NCI-H1694 treated with DMSO at 0.1 percent for 48 hours (cell line): ENCODE results near the gene FBXO15.

ENCODE experiments used
- DNase-seq: peaks from one replicate; lab custom pipeline; 2025; lab: John Stamatoyannopoulos, UW

FBXO15 gene

DNA sequence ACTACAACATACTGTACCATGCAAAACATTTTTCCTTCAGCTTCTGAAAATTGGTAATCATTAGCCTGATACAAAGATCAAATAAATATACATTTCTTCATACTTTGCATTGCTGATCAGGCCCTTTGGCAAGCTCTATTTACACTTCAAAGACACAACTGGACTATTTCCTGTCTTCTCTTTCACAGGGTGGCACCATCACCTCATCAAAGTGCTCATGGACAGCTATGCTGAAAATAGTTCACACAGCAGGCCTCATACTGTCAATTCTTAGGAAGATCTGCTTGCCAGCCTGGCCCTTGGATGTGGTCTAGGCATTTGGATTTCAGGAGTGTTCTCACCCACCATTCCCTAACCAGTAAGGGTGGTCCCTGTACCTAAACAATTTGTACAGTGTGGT, 33.9 kb downstream of the FBXO15 start:
- DNase-seq, result no peak

DNA sequence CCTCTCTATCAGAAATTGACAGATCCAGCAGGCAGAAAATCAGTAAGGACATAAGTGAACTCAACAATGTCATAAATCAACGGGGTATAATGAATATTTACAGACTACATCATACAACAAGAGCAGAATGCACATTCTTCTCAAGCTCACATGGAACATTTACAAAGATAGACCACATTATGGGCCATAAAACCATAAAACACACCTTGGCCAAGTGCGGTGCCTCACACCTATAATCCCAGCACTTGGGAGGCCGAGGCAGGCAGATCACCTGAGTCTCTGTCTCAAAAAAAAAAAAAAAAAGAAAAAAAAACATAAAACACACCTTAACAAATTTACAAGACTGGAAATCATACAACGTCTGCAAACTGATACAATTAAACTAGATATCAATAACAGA, 36.7 kb downstream of the FBXO15 start:
- no peak for DNase-seq

DNA sequence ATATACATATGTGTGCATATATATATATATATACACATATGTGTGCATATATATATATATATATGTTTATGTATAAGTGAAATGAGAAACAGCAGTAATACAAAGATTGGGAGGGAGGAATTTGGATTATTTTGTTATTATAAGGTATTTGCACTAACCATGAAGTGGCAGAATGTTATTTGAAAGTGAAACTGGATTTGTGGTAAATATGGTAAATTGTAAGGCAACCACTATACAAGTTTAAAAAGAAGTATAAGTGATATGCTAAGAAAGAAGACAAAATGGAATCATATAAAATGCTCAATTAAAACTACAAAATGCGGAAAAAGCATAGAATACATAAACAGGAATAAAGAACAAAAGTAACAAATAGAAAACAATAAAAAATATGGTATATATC, 37.5 kb downstream of the FBXO15 start:
- DNase-seq, result no peak

DNA sequence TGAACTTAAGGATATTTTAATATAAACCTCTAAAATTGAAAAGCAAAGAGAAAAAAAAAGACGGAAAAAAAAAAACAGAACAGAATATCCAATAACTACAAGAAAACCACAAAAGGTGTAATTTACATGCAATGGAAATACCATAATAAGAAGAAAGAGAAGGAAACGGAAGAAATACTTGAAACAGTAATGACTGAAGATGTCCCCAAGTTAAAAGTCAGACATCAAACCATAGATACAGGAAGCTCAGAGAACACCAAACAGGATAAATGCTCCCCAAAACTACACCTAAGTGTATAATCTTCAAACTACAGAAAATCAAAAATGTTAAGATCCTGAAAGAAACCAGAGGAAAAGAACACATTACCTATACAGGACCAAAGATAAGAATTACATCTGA, 39.2 kb downstream of the FBXO15 start:
- DNase-seq, result no peak

DNA sequence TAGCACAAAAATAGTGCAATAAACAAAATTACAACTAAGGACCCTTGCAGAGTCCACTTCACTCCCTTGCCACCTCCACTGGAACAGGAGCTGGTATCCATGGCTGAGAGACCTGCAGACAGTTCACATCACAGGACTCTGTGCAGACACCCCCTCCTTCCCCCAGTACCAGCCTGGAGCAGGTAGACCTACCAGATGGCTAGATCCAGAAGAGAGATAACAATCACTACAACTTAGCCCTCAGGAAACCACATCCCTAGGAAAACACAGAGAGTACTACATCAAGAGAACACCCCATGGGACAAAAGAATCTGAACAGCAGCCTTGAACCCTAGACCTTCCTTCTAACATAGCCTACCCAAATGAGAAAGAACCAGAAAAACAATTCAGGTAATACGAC, 49.8 kb downstream of the FBXO15 start:
- no peak for DNase-seq

DNA sequence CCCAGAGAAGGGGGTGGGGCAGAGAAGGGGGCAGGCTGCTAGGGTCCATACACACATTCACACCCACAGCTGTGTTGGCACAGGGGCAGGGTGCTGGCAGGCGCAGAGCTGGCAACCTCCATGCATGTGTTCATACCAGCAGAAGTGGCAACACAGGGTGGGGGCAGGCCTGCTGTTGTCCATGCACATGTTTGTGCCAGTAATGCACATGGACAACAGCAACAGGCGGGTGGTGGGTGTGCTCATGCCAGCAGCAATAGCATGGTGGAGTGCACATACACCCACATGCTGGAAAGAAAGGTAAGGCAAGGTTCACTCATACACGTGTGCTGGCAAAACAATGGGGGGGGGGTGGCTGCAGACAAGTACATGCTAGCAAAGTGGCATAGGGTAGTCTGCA, 54.7 kb downstream of the FBXO15 start:
- DNase-seq, result no peak

DNA sequence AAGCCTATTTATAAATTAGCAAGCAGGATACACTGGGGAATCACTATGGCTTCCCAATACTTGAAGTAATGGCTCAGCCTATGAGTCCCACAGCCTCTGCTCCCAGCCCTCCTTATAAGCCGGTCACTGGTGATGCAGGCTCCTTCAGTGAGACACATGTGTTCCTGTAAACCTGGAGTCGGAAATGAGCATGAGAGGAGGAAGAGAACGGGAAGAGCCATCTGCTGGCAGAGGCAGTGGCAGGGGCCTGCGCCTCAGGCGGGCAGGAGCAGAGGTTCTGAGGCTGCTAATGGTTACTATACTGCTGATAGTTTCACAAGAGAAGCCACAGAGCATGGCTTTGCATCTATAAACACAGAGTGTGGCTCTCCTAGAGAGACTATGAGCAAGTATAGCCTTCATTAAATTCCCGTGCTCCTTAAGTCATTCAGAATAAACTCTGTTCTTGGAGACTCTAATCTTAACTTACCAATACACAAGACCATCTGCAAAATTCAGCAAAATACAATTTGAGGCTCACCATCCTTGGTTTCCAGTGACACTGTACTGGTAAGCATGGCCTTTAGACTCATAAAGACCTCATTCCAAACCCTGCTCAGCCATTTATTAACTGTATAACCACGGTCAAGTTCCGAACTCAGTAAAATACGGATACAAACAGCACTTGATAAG, 63.3 kb downstream of the FBXO15 start:
- no peak for DNase-seq

DNA sequence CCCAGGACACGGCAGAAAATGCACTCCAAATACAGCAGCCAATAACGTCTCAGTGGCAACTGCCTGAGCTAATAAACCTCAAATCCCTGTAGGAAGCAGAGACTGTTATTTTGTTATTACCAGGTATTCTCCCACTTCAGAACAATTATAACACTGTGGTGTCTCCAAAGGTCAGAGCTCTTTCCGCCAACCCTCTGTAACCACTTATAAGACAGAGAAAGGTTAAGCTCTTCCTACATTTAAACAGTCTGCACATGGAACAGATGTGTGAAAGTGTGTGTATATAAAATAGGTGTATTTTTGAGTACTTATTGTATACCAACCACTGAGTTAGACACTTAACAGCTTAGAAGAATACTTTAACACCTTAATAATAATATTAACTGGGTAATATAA, 64.1 kb downstream of the FBXO15 start:
- no peak for DNase-seq

DNA sequence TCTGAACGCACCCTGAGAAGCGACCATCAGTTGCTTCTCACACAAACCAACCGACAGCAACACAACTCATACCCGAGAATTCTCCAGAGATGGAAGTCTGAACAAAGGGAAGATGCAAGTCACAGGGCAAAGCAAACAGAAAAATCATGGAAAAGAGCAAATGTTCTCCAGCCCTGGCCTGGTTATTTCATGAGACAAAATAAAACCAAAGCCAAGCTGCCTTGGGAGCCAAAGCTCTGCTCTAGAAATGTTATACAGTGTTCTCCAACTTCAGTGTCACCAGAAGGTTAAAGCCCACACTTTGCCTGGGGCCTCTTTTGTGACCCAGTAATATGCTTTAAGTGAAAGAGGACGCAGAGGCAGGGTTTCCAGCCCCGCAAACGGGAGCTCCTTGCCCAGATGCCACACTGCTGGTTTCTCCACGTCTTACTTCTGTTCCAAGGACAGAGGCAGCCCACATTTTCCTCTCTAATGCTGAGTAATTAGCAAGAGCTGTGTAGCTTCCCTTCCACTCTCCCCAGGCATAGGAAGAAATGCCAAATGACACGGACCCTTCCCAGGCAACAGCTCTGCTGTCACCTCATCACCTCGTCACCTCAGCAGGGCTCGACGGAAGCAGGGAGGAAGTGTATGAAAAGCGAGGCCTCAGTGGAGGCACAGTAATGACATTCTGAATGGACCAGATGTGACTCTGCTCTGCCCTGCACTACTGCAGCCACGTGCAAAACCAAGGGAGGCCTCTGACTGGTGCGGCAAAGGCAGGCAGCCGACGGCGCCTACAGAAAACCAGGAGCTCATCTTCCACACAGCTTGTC, 64.7 kb downstream of the FBXO15 start:
- DNase-seq, result no peak

DNA sequence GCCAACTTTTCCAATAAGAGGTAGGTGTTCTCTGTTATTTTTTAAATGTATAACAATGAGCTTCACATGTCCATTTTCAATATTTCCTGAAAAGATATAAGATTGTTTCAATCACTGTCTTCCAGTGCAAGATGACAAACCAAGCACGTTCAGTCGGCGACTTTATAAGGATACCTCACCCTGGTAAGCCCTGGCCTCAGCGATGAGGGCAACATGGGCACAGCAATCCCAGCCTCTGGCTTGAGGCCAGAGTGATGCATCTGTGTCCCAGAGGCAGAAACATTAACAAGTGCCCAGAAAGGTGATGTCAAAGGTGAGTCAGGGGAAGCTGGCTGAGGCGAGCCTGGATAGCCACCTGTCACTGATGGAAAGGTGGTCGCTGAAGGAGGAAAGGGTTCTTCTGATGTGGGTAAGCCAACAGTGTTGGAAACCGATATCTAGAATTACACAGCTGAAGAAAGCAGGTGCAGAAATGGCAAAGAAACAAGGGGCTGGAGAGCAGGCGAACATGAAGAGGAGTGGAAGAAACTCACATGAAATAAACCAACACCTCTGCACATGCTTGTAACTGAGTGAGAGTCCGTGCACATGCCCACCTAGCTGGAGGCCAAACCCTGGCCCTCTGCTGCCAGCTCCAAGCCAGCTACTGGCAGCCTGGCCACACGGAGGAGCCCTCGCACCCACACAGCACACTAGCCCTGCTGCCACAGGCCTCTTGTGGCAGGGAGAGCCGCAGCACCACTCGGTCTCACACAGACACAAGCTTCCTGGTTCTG, 65.5 kb downstream of the FBXO15 start:
- DNase-seq, result no peak

DNA sequence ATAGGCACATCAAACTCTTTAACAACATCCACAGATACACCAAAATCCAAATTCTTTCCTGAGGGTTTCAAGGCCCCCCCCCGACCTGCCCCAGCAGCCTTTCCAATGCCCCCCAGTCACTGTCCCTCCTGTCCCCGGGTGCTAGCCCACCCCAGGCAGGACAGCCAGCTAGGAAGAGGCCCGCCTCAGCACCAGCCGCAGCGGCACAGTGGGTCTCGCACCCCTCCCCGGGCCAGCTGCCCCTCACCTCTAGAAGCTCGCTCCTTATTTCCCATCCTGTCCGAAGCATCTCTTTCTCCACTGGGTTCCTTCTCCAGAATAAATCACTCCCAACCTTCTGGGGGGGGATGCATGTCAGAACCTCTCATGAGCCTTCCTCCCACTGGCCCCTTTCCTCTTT, 69.4 kb downstream of the FBXO15 start:
- no peak for DNase-seq

DNA sequence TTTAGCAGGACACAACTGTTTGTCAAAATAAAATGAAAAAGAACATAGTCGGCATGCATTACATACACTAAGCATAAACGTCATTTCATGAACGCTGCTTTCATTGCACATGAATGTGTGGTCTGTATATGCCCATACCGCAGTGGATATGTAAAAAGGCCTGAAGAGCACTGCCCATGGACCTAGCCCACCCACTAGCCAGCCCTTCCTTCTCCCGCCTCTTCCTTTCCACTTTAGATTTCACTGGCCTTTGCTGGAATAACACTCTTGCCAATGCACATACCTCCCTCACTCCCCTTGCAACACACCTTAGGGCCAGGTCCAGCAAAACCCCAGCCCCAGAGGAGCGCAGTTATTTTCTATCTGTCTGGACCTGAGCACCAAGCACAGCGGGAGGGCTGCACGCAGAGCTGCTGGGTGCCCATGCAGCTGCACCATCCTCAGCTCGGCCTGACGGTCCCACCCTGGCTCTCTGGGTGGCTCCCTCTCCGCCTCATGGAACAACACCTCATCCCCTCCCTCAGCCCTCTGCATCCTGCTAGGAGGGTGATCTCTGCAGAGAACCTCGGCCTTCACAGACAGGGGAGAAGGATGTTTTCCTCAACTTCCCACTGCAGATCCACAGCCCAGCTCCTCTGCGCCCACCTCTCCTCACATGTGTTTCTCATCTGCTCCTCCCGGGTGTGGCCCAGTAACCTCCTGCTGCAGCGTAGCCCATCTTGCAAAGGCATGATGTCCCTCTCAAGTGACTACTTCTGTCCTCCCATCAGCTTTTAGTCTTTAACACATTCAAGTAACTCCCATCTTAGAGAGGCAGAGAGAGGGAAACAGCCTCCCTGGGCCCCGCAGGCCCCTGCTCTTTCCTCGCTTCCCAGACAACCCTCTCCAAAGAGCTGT, 72.7 kb downstream of the FBXO15 start:
- no peak for DNase-seq

DNA sequence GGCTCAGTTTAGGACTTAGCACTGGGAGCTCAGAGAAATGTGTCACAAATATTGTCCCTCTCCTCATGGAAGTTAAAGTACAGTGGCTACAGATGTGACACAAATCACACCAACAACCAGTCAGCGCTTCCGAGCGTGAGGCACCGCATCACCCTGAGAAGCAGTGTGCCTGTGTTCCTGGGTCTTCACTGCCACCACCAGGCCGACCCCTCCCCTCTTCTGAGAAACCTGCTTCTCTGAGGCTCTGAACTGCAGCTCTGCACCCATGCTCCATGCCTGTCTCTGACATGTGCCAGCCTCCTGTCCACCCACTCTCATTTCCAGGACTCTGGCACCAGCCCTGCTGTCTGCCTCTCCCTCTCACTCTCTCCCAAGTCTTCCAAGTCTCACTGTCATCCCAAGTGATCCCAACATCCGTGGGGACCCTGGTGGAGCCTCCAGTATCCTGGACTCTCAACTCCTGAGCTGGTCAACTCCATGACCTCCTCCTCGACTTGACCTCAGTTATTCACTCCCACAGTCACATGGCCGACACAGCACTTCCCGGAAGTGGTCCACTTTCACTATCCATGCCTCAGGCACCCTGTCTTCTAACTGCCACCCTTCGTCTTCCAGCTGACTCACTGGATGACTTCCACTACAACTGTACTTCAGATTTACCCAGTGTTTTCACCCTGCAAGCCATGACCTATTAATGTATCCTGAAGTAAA, 73.5 kb downstream of the FBXO15 start:
- no peak for DNase-seq

DNA sequence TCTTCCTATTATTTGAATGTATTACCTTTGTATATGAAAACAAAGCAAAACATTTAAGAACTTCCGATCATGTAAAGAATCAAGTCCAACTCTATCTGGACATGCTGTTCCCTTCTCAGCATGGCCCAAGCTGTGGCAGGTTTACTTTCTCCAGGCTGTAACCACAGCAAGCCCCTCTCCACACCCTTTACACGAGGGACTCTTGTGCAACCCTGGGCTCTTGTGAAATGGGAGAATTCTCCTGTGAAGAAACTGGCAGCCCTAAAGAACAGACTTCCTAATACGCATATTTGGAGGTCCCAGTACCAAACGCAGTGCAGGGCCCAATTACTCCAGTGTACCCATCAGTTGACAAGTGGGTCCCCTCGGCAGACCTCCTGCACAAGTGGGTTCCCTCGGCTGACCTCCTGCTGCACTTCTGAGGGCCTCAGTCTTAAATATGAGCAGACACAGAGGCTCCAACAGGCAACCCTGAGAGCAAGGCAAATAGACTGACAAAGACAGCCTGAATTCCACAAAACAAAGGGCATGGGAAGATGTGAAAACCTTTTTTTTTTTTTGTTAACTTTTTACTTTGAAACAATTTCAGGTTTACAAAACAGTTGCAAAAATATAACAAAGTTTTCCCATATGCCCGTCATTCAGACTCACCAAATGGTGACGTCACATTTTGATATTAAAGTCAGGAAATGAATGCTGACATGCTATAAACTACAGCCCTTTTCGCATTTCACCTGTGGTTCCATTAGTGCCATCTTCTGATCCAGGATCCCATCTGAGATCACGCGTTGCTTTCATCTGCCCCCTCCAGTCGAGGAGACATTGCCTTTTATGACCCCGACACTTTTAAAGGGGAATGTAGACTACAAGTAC, 78.2 kb downstream of the FBXO15 start:
- no peak for DNase-seq

DNA sequence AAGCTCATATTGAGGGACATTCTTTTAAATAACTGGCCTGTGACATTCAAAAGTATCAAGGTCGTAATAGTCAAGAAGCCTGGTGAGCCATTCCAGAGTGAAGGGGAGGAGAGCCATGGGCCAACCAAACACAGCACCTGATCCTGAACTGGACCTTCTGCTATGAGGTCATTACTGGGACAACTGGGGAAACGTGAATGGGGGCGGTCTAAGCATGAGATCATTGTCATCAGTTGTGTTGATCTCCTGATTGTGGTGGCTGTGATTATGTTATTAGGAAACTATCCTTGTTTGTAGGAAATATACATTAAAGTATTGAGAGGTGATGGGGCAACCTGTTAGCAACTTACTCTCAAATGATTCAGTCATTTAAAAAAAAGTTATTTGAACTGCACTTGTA, 79.3 kb downstream of the FBXO15 start:
- no peak for DNase-seq

DNA sequence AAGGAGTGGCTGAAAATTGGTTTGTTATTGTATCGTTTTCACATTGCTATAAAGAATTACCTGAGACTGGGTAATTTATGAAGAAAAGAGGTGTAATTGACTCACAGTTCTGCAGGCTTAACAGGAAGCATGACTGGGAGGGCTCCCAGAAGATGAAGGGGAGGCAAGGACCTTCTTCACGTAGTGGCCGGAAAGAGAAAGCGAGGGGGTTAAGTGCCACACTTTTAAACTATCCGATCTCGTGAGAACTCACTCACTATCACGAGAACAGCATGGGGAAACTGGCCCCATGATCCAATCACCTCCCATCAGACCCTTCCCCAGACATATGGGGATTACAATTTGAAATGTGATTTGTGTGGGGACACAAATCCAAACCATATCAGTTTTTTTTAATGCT, 81.6 kb downstream of the FBXO15 start:
- DNase-seq, result no peak

DNA sequence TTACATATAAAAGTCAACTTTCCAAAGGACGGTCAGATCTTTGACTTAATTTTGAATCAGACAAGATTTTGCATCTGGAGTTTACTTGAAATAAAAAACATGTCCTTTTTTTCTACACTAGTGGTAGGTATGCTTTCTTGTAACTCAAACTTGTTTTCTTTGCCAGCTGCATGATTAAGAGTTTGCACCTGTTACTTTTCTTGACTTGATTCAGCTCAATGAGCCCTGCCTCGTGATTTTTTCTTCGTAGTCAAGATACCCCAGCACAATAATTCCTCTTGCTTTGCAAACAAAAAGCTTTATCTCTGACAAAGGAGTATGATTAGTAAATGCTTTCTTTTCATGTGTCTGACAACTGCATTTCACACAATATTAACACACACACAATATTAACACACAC, 82.3 kb downstream of the FBXO15 start:
- DNase-seq, result no peak

DNA sequence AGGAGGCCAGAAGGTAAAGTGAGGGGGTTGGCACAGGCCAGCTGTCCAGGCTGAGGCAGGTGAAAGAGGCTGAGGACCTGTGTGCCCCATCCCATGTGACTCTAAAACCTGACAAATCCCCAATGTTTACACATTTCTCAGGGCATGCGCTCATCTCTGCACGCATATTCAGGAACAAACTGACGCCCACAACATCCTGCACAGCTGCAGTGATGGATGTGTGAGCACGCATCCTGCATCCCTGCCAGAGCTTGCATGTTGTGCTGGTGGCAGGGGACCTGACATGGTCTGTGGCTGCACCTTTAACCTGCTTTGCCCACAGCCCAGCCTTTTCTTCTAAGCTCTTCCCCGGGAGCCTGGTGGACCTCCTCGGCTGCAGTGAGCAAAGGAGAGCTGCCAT, 83.1 kb downstream of the FBXO15 start:
- DNase-seq, result no peak

DNA sequence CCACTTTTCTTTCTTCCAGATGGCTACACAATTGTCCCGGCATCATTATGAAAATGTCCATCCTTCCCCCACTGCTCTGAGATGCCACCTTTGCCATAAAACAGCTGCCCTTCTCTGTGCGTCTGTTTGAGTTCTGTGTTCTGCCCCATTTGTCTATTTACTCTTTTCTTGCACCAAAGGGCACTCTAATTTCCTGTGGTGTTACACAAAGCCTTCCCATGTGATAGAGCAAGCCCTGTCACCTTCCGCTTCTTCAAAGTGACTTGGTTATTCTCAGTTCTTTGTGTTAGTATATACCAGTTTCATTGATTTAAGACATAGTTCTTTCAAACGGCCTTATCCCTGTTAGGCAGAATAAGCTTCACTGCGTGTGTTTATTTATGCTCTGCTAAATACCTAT, 84.1 kb downstream of the FBXO15 start:
- DNase-seq, result no peak

DNA sequence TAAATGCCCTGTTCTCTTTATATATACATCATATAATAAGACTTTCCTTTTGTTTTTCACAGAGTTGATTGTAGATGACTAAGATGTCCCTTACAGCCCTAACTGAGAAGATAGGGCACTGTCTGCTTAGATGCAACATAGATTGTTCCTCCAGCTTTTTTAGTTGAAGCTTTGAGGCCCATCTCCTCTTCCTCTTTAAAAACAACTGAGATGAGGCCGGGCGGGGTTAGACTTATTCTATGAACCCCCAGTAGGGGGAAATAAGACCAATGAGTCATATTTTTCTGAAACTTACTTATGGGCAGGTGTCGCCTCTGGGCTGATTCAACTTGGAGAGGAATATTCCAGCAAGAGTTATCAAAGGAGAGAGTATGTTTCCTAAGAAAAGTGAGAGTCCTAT, 84.6 kb downstream of the FBXO15 start:
- no peak for DNase-seq
